HL-60 (cell line): Measurements from ENCODE around the gene STXBP2.
"Not testable (repeated sequence)": the region's sequence is repeated elsewhere in the genome, so short reads cannot be mapped to it uniquely, and the experiment has no call there.

Source experiments
- CTCF ChIP-seq: IDR thresholded peaks from one replicate; pipeline ENCODE4 v1.5.1; 2011; ENCODE audit warnings: low read length, control low read depth, inconsistent platforms; ENCODE audit not compliant: insufficient read depth
- GABPA ChIP-seq: IDR thresholded peaks from 2 replicates; pipeline ENCODE4 v1.6.1; 2012; ENCODE audit warnings: low read depth
- POLR2AphosphoS5 ChIP-seq: IDR thresholded peaks from 2 replicates; pipeline ENCODE4 v1.6.1; 2012; ENCODE audit warnings: low read depth

GRCh38 chr19:7643629-7644549 lies 7.0 kb downstream of the STXBP2 start:
- TF ChIP-seq GABPA, CTCF, POLR2AphosphoS5: not testable (repeated sequence)
